Neural cell (in vitro differentiated cells): ENCODE results near the gene NTRK1.

Experiments used
- TF ChIP-seq, protein P1 (sequence below): IDR thresholded peaks from 2 replicates; pipeline ENCODE4 v1.6.1; 2012; ENCODE audit warnings: borderline replicate concordance
- TF ChIP-seq, protein P2 (sequence below): fragments of 450-650 bp; IDR thresholded peaks from 2 replicates; pipeline ENCODE4 v1.5.1; 2014; ENCODE audit warnings: antibody characterized with exemption, mild to moderate bottlenecking, moderate library complexity; ENCODE audit not compliant: poor library complexity, severe bottlenecking

DNA sequence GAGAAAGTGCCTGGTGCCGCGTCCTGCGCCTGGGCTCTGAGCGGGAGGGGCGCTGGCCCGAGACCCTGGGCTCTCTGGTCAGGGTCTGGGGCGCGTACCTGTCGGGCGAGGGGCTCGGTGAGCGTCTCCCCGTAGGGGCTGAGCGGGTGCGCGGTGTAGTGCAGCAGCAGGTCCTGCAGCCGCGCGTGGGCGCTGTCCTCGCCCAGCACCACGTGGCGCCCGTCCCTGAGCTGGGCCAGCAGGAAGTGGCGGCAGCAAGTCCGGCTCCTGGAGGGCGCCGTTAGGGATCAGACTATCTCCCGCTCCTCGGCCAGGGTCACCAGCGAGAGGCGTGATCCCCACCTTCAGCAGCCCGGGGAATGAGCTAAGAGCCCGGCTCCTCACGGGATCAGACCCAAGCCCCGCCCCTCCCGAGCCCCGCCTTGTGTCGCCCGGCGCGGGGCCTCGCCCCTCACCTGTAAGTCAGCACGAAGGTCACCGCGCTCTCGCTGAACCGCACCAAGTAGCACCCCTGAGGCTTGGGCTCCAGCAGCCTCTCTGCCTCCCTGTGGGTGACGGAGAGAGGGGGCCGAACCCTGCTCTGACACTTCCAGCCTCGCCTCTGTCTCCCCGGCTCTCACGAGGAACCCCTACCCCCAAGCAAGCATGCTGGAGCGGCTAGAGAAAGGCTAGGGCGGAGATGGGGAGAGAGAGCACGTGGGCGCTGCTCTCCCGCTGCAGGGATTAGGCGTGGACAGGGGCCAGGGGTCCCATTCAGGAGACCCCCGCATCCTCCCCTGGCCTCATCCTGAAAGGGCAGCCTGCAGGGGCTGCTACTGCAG, 46.7 kb upstream of the NTRK1 start:
- TF ChIP-seq, protein P1, sequence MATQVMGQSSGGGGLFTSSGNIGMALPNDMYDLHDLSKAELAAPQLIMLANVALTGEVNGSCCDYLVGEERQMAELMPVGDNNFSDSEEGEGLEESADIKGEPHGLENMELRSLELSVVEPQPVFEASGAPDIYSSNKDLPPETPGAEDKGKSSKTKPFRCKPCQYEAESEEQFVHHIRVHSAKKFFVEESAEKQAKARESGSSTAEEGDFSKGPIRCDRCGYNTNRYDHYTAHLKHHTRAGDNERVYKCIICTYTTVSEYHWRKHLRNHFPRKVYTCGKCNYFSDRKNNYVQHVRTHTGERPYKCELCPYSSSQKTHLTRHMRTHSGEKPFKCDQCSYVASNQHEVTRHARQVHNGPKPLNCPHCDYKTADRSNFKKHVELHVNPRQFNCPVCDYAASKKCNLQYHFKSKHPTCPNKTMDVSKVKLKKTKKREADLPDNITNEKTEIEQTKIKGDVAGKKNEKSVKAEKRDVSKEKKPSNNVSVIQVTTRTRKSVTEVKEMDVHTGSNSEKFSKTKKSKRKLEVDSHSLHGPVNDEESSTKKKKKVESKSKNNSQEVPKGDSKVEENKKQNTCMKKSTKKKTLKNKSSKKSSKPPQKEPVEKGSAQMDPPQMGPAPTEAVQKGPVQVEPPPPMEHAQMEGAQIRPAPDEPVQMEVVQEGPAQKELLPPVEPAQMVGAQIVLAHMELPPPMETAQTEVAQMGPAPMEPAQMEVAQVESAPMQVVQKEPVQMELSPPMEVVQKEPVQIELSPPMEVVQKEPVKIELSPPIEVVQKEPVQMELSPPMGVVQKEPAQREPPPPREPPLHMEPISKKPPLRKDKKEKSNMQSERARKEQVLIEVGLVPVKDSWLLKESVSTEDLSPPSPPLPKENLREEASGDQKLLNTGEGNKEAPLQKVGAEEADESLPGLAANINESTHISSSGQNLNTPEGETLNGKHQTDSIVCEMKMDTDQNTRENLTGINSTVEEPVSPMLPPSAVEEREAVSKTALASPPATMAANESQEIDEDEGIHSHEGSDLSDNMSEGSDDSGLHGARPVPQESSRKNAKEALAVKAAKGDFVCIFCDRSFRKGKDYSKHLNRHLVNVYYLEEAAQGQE = no peak
- TF ChIP-seq, protein P2, sequence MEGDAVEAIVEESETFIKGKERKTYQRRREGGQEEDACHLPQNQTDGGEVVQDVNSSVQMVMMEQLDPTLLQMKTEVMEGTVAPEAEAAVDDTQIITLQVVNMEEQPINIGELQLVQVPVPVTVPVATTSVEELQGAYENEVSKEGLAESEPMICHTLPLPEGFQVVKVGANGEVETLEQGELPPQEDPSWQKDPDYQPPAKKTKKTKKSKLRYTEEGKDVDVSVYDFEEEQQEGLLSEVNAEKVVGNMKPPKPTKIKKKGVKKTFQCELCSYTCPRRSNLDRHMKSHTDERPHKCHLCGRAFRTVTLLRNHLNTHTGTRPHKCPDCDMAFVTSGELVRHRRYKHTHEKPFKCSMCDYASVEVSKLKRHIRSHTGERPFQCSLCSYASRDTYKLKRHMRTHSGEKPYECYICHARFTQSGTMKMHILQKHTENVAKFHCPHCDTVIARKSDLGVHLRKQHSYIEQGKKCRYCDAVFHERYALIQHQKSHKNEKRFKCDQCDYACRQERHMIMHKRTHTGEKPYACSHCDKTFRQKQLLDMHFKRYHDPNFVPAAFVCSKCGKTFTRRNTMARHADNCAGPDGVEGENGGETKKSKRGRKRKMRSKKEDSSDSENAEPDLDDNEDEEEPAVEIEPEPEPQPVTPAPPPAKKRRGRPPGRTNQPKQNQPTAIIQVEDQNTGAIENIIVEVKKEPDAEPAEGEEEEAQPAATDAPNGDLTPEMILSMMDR = peak; percentile 71
